Activated CD4-positive, alpha-beta T cell treated with anti-CD3 and anti-CD28 coated beads, Interleukin-2, amount 10 ng/mL, durations not matched to agents 7 days and 5 days (primary cell): ENCODE results near the gene RAI1. TPM values are rescaled to one million over a fixed set of nuclear protein-coding genes. Genes with fewer than 3 reads are reported as not detected.

ENCODE experiments used
- CTCF ChIA-PET: fragments of 350-600 bp; sonication (Branson Sonifier 250); formaldehyde crosslinking; loops from one replicate; lab custom pipeline; 2021; ENCODE audit warnings: antibody characterized with exemption; lab: Charles Lee
- POLR2A ChIA-PET: fragments of 350-600 bp; sonication (Branson Sonifier 250); formaldehyde crosslinking; loops from one replicate; lab custom pipeline; 2021; ENCODE audit warnings: antibody characterized with exemption; lab: Charles Lee
- DNase-seq: peaks from one replicate; pipeline ENCODE4 v3.0.0-alpha.2; 2020
- H3K27ac Mint-ChIP-seq: one replicate; pipeline ENCODE4 v1.8.0; 2021; ENCODE audit warnings: mild to moderate bottlenecking, moderate library complexity, mixed read lengths
- H3K27me3 Mint-ChIP-seq: one replicate; pipeline ENCODE4 v1.8.0; 2021; ENCODE audit warnings: mixed read lengths
- H3K36me3 Mint-ChIP-seq: one replicate; pipeline ENCODE4 v1.8.0; 2021; ENCODE audit warnings: low read depth, mixed read lengths
- H3K4me1 Mint-ChIP-seq: one replicate; pipeline ENCODE4 v1.8.0; 2021; ENCODE audit warnings: mixed read lengths
- H3K4me3 Mint-ChIP-seq: one replicate; pipeline ENCODE4 v1.8.0; 2021; ENCODE audit warnings: mild to moderate bottlenecking, moderate library complexity, mixed read lengths
- H3K9me3 Mint-ChIP-seq: one replicate; pipeline ENCODE4 v1.8.0; 2021; ENCODE audit warnings: mixed read lengths
- total RNA-seq, 2 experiments: library from RNA; stranded (reverse); gene quantifications; one replicate each; pipeline ENCODE4 v1.2.3, GENCODE V29; 2021

The RAI1 gene
- total RNA-seq, 2 experiments from 2014 or later: 18.1 to 18.5 TPM

GRCh38 chr17:17710355-17710727 lies 29.1 kb downstream of the RAI1 start:
- Mint-ChIP-seq H3K9me3 (no peaks in the 10 kb centered on the region), H3K4me1 (peaks cover 25% of the 10 kb centered on the region), H3K4me3 (no peak overlapping the region), H3K27me3 (no peaks in the 10 kb centered on the region), H3K36me3 (no peaks in the 10 kb centered on the region), H3K27ac (no peak overlapping the region)
- DNase-seq: no peak
- ChIA-PET POLR2A (no interaction called here), CTCF (interaction anchor here (1.1 to 1.2 kb wide), 2 partner anchors 15 to 30 kb away, joined by 3 read pairs; no protein-coding TSS in a partner anchor)

GRCh38 chr17:17710728-17711541 lies 29.7 kb downstream of the RAI1 start:
- no peaks in the 10 kb centered on the region for H3K36me3 Mint-ChIP-seq
- ChIA-PET CTCF (interaction anchor here (1.1 kb wide), 1 partner anchor 16 kb away, joined by 3 read pairs; no protein-coding TSS in a partner anchor), POLR2A (no interaction called here)
- H3K4me3 Mint-ChIP-seq: no peak overlapping the region
- H3K4me1 Mint-ChIP-seq: peaks cover 28% of the 10 kb centered on the region
- no peaks in the 10 kb centered on the region for H3K9me3 Mint-ChIP-seq
- no peaks in the 10 kb centered on the region for H3K27me3 Mint-ChIP-seq
- no peak for DNase-seq
- H3K27ac Mint-ChIP-seq: no peak overlapping the region

DNA sequence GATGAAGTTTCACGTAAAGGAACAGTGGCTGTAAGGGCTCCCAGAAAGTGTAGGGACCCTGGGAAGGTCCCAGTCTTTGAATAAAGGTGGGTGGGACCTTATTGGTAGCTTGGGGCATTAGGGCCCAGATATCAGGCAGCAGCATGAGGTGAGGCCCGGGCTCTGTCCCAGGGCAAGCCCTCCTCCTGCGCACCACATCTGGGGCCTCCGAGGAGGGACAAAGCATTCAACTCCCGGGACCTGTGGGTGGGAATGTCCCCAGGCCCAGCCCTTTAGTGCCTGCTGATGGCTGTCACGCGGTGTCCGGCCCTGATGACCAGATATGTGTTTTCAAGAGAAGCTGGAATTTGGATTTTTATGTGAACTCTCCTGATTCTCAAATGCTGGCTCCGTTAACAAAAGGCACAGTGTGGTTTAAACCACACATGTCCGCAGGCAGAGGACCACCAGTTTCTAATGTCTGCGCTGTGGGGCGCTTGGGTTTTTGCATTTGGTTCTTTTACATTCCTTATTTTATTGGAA lies 30.4 kb downstream of the RAI1 start:
- no peak for DNase-seq
- Mint-ChIP-seq H3K27ac (no peak overlapping the region), H3K4me3 (no peak overlapping the region), H3K9me3 (no peaks in the 10 kb centered on the region), H3K4me1 (peaks cover 25% of the 10 kb centered on the region), H3K27me3 (no peaks in the 10 kb centered on the region), H3K36me3 (no peaks in the 10 kb centered on the region)
- ChIA-PET CTCF (no interaction called here), POLR2A (no interaction called here)

GRCh38 chr17:17712268-17712924 lies 31.1 kb downstream of the RAI1 start:
- Mint-ChIP-seq H3K9me3 (no peaks in the 10 kb centered on the region), H3K27ac (peak overlapping the region; percentile 9), H3K4me3 (no peak overlapping the region), H3K36me3 (no peaks in the 10 kb centered on the region), H3K4me1 (peaks cover 26% of the 10 kb centered on the region), H3K27me3 (no peaks in the 10 kb centered on the region)
- POLR2A ChIA-PET: no interaction called here
- no peak for DNase-seq
- CTCF ChIA-PET: no interaction called here

DNA sequence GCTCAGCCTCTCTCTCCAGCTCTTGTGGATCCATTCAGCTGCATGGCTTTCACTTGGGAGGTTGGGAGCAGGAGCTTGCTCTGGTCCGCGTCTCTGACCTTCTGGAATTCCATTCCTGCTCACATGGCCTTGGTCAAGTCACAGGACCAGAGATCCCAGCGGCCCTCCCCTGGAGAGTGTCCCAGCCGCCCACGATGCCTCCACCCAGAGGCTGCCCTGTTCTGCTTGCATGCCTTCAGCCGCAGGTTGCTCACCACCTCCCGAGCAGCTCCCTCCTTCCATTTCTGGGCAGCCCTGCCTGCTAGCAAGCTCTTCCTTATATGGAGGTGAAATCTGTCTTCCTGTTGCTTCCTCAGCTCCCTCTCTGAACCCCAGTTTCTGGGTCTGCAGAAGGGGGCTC lies 32.6 kb downstream of the RAI1 start:
- ChIA-PET POLR2A (no interaction called here), CTCF (interaction anchor here (0.5 to 2.0 kb wide), 7 partner anchors 9 to 112 kb away, joined by 3 to 7 read pairs (median 3); no protein-coding TSS in a partner anchor)
- no peak overlapping the region for H3K4me3 Mint-ChIP-seq
- DNase-seq: peak; percentile 25
- peaks cover 35% of the 10 kb centered on the region for H3K4me1 Mint-ChIP-seq
- no peaks in the 10 kb centered on the region for H3K9me3 Mint-ChIP-seq
- no peaks in the 10 kb centered on the region for H3K27me3 Mint-ChIP-seq
- H3K36me3 Mint-ChIP-seq: no peaks in the 10 kb centered on the region
- H3K27ac Mint-ChIP-seq: peak overlapping the region; percentile 60

- Mint-ChIP-seq H3K27me3 (peaks cover 5% of the 10 kb centered on the region), H3K9me3 (no peaks in the 10 kb centered on the region), H3K27ac (peak overlapping the region; percentile 60), H3K4me3 (no peak overlapping the region), H3K36me3 (no peaks in the 10 kb centered on the region), H3K4me1 (peaks cover 35% of the 10 kb centered on the region)
- CTCF ChIA-PET: interaction anchor here (0.5 to 2.0 kb wide), 5 partner anchors 9 to 34 kb away, joined by 3 to 7 read pairs (median 3); no protein-coding TSS in a partner anchor
- POLR2A ChIA-PET: no interaction called here
- DNase-seq: no peak
These were observed 33.1 kb downstream of the RAI1 start for GRCh38 chr17:17714261-17714866.

DNA sequence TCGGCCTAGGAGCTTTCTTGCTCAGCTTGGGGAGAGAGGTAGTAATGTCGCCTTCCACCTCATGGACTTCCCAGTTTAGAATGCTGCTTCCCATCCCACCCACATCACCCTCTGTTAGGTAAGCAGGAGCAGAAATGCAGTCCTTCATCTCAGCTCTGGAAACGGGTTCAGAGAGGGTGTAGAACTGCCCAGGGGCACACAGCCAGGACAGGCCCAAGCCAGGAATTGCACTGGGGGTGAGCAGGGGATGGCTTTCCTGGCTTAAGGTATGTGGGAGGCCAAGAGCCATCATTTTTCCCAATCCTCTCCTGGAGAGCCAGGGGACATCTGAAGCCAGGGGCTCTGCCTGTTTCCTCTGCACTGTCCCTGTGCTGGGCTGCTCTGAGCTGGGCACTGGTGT lies 33.6 kb downstream of the RAI1 start:
- Mint-ChIP-seq H3K27me3 (peaks cover 6% of the 10 kb centered on the region), H3K4me1 (peaks cover 35% of the 10 kb centered on the region), H3K9me3 (no peaks in the 10 kb centered on the region), H3K36me3 (no peaks in the 10 kb centered on the region), H3K4me3 (no peak overlapping the region), H3K27ac (no peak overlapping the region)
- no peak for DNase-seq
- ChIA-PET CTCF (interaction anchor here (2.0 kb wide), 1 partner anchor 8 kb away, joined by 7 read pairs; no protein-coding TSS in a partner anchor), POLR2A (no interaction called here)

DNA sequence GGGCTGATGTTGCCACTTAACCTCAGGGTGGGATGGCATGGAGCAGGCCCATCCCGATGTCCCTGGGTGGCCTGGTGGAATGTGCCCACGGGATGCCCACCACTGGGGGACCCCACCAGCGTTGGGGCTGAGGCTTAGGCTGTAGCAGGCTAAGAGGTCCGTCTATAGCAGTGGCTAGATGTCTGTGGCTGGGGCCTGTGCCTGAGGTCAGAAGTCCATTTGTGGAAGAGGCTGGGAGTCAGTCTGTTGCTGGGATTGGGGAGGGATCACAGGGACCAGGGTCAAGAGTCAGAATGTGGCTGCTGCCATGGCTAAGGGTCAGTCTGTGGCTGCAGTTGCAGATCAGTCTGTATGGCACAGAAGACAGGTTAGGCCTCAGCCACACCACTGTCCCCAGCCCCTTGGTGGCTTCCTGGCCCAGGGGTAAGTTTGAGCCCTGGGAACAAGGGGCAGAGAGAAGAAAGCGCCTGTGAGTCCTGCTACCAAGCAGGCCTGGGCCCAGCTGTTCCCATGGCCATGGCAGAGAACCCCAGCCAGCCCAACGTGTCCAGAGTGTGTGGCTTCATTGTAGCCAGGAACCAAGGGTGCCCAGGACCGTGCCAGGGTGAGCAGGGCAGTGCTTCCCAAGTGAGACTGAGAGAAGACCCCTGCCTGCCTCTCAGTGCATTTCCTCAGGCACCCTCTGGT lies 35.7 kb downstream of the RAI1 start:
- DNase-seq: no peak
- ChIA-PET POLR2A (no interaction called here), CTCF (no interaction called here)
- Mint-ChIP-seq H3K27ac (no peak overlapping the region), H3K36me3 (peaks cover 2% of the 10 kb centered on the region), H3K27me3 (peaks cover 22% of the 10 kb centered on the region), H3K4me1 (peaks cover 35% of the 10 kb centered on the region), H3K9me3 (no peaks in the 10 kb centered on the region), H3K4me3 (no peak overlapping the region)

DNA sequence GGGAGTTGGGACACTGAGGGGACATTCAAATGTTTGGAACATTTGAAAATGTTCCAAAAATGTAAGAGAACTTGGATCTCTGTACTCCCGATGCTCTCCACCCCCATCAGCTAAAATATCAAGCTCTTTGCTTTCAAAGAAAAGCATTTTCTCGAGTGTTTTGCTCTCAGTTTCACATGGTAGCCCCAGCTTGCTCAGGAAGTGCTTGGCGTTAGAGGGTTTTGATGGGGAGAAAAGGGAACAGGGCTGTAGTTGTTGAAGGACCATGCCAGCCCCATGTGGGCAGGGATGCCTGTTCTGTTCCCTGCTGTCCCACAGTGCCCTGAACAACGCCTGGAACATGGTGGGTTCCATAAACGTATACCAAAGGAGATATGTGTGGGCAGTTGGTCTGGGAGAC lies 37.0 kb downstream of the RAI1 start:
- Mint-ChIP-seq H3K4me3 (no peak overlapping the region), H3K9me3 (no peaks in the 10 kb centered on the region), H3K36me3 (peaks cover 8% of the 10 kb centered on the region), H3K27ac (no peak overlapping the region), H3K27me3 (peaks cover 33% of the 10 kb centered on the region), H3K4me1 (peaks cover 34% of the 10 kb centered on the region)
- DNase-seq: no peak
- POLR2A ChIA-PET: no interaction called here
- CTCF ChIA-PET: no interaction called here

- Mint-ChIP-seq H3K27ac (no peak overlapping the region), H3K4me3 (no peak overlapping the region), H3K27me3 (peaks cover 41% of the 10 kb centered on the region), H3K36me3 (peaks cover 8% of the 10 kb centered on the region), H3K9me3 (no peaks in the 10 kb centered on the region), H3K4me1 (peaks cover 31% of the 10 kb centered on the region)
- CTCF ChIA-PET: no interaction called here
- DNase-seq: no peak
- POLR2A ChIA-PET: no interaction called here
These were observed 38.1 kb downstream of the RAI1 start for GRCh38 chr17:17719199-17719940.

- H3K27ac Mint-ChIP-seq: no peak overlapping the region
- no peak for DNase-seq
- H3K4me1 Mint-ChIP-seq: peaks cover 29% of the 10 kb centered on the region
- ChIA-PET CTCF (no interaction called here), POLR2A (no interaction called here)
- H3K36me3 Mint-ChIP-seq: peaks cover 8% of the 10 kb centered on the region
- no peaks in the 10 kb centered on the region for H3K9me3 Mint-ChIP-seq
- H3K4me3 Mint-ChIP-seq: no peak overlapping the region
- H3K27me3 Mint-ChIP-seq: peaks cover 43% of the 10 kb centered on the region
These were observed 38.8 kb downstream of the RAI1 start for GRCh38 chr17:17719966-17720543.
